ENCODE data around the gene ADAMTS5. TPM values are rescaled to one million over a fixed set of nuclear protein-coding genes. Genes with fewer than 3 reads are reported as not detected.

ADAMTS5 gene
- total and polyA plus RNA-seq, 4 experiments from 2014 or later, result not detected

- Mint-ChIP-seq H3K27ac (no peak overlapping the region), H3K27me3 (peaks cover 2 to 13% of the 10 kb centered on the region in 2 donors), H3K9me3 (peaks cover 0 to 2% (median 0%) of the 10 kb centered on the region in 8 donors), H3K4me3 (no peak overlapping the region), H3K4me1 (peaks cover 0 to 4% (median 1%) of the 10 kb centered on the region in 4 donors), H3K36me3 (no peaks in the 10 kb centered on the region)
- ChIA-PET POLR2A (ENCODE audit: partially characterized antibody) (no interaction called here), CTCF (ENCODE audit: partially characterized antibody) (no interaction called here)
- H3K27me3 ChIP-seq (ENCODE audit: insufficient read depth, low read length), result no peaks in the 10 kb centered on the region
- no peak overlapping the region for H3K4me3 ChIP-seq (ENCODE audit: low read length in 2 of 2)
- no peaks in the 10 kb centered on the region for H3K9me3 ChIP-seq (ENCODE audit: control insufficient read depth in 1 of 2, low read length in 2 of 2)
- H3K4me1 ChIP-seq (ENCODE audit: insufficient read depth, low read length), result no peaks in the 10 kb centered on the region
- intact Hi-C loops (cut with micrococcal nuclease), result no loop called here
- DNase-seq, result no peak
- H3K36me3 ChIP-seq (ENCODE audit: insufficient read depth, low read length), result no peaks in the 10 kb centered on the region
- H3K27ac ChIP-seq (ENCODE audit: low read depth, low read length), result no peak overlapping the region
Observed at GRCh38 chr21:26969971-26970725, 3.3 kb upstream of the ADAMTS5 start.

GRCh38 chr21:26966649-26967061 is 233 bp downstream of the ADAMTS5 start:
- Histone ChIP-seq H3K4me1 (ENCODE audit: insufficient read depth, low read length) (no peaks in the 10 kb centered on the region), H3K27me3 (ENCODE audit: insufficient read depth, low read length) (no peaks in the 10 kb centered on the region), H3K4me3 (ENCODE audit: low read length in 2 of 2) (no peak overlapping the region), H3K27ac (ENCODE audit: low read depth, low read length) (no peak overlapping the region), H3K36me3 (ENCODE audit: insufficient read depth, low read length) (no peaks in the 10 kb centered on the region), H3K9me3 (ENCODE audit: control insufficient read depth in 1 of 2, low read length in 2 of 2) (no peaks in the 10 kb centered on the region)
- Mint-ChIP-seq H3K4me3 (peak overlapping the region in 1 of 8 donors; percentile 39), H3K27me3 (peaks cover 7 to 15% of the 10 kb centered on the region in 2 donors), H3K9me3 (peaks cover 0 to 7% (median 0%) of the 10 kb centered on the region in 8 donors), H3K4me1 (peaks cover 0 to 4% (median 1%) of the 10 kb centered on the region in 4 donors), H3K27ac (no peak overlapping the region), H3K36me3 (no peaks in the 10 kb centered on the region)
- intact Hi-C loops (cut with micrococcal nuclease), result no loop called here
- no peak for DNase-seq
- ChIA-PET POLR2A (ENCODE audit: partially characterized antibody) (no interaction called here), CTCF (ENCODE audit: partially characterized antibody) (no interaction called here)

GRCh38 chr21:26965907-26966581 is 844 bp downstream of the ADAMTS5 start:
- no peak for DNase-seq
- CTCF ChIA-PET (ENCODE audit: partially characterized antibody), result no interaction called here
- intact Hi-C loops (cut with micrococcal nuclease), result no loop called here

GRCh38 chr21:26965040-26965906 is 1.6 kb downstream of the ADAMTS5 start:
- Histone ChIP-seq H3K36me3 (ENCODE audit: insufficient read depth, low read length) (no peaks in the 10 kb centered on the region), H3K4me3 (ENCODE audit: low read length in 2 of 2) (no peak overlapping the region), H3K4me1 (ENCODE audit: insufficient read depth, low read length) (no peaks in the 10 kb centered on the region), H3K9me3 (ENCODE audit: control insufficient read depth in 1 of 2, low read length in 2 of 2) (no peaks in the 10 kb centered on the region), H3K27ac (ENCODE audit: low read depth, low read length) (no peak overlapping the region), H3K27me3 (ENCODE audit: insufficient read depth, low read length) (no peaks in the 10 kb centered on the region)
- peaks cover 0 to 7% (median 0%) of the 10 kb centered on the region in 8 donors for H3K9me3 Mint-ChIP-seq
- no peak overlapping the region for H3K27ac Mint-ChIP-seq
- DNase-seq, result no peak
- peaks cover 0 to 4% (median 1%) of the 10 kb centered on the region in 4 donors for H3K4me1 Mint-ChIP-seq
- ChIA-PET POLR2A (ENCODE audit: partially characterized antibody) (no interaction called here), CTCF (ENCODE audit: partially characterized antibody) (no interaction called here)
- no peaks in the 10 kb centered on the region for H3K36me3 Mint-ChIP-seq
- H3K4me3 Mint-ChIP-seq, result peak overlapping the region in 1 of 8 donors; percentile 6
- peaks cover 5 to 12% of the 10 kb centered on the region in 2 donors for H3K27me3 Mint-ChIP-seq
- intact Hi-C loops (cut with micrococcal nuclease), result no loop called here

More at GRCh38 chr21:26965907-26966581, 844 bp downstream of the ADAMTS5 start:
- no peaks in the 10 kb centered on the region for H3K36me3 ChIP-seq (ENCODE audit: insufficient read depth, low read length)
- Mint-ChIP-seq H3K4me3 (no peak overlapping the region), H3K27ac (no peak overlapping the region), H3K27me3 (peaks cover 7 to 15% of the 10 kb centered on the region in 2 donors), H3K4me1 (peaks cover 0 to 4% (median 1%) of the 10 kb centered on the region in 4 donors), H3K9me3 (peaks cover 0 to 7% (median 0%) of the 10 kb centered on the region in 8 donors), H3K36me3 (no peaks in the 10 kb centered on the region)
- no peaks in the 10 kb centered on the region for H3K27me3 ChIP-seq (ENCODE audit: insufficient read depth, low read length)
- POLR2A ChIA-PET (ENCODE audit: partially characterized antibody), result no interaction called here
- H3K27ac ChIP-seq (ENCODE audit: low read depth, low read length), result no peak overlapping the region
- no peaks in the 10 kb centered on the region for H3K9me3 ChIP-seq (ENCODE audit: control insufficient read depth in 1 of 2, low read length in 2 of 2)
- no peaks in the 10 kb centered on the region for H3K4me1 ChIP-seq (ENCODE audit: insufficient read depth, low read length)
- H3K4me3 ChIP-seq (ENCODE audit: low read length in 2 of 2), result no peak overlapping the region

- no peak overlapping the region for H3K4me3 ChIP-seq (ENCODE audit: low read length in 2 of 2)
- H3K9me3 ChIP-seq (ENCODE audit: control insufficient read depth in 1 of 2, low read length in 2 of 2), result no peaks in the 10 kb centered on the region
- Mint-ChIP-seq H3K9me3 (peaks cover 0 to 7% (median 0%) of the 10 kb centered on the region in 8 donors), H3K27me3 (peaks cover 5 to 12% of the 10 kb centered on the region in 2 donors), H3K4me3 (no peak overlapping the region), H3K27ac (no peak overlapping the region), H3K36me3 (no peaks in the 10 kb centered on the region), H3K4me1 (peaks cover 0 to 4% (median 1%) of the 10 kb centered on the region in 4 donors)
- H3K27ac ChIP-seq (ENCODE audit: low read depth, low read length), result no peak overlapping the region
- no peaks in the 10 kb centered on the region for H3K4me1 ChIP-seq (ENCODE audit: insufficient read depth, low read length)
- DNase-seq, result no peak
- no peaks in the 10 kb centered on the region for H3K36me3 ChIP-seq (ENCODE audit: insufficient read depth, low read length)
- ChIA-PET CTCF (ENCODE audit: partially characterized antibody) (no interaction called here), POLR2A (ENCODE audit: partially characterized antibody) (no interaction called here)
- no peaks in the 10 kb centered on the region for H3K27me3 ChIP-seq (ENCODE audit: insufficient read depth, low read length)
- intact Hi-C loops (cut with micrococcal nuclease), result no loop called here
Observed at GRCh38 chr21:26964170-26964778, 2.6 kb downstream of the ADAMTS5 start.

- H3K27me3 Mint-ChIP-seq, result peaks cover 5 to 8% of the 10 kb centered on the region in 2 donors
- H3K4me3 Mint-ChIP-seq, result no peak overlapping the region
- H3K36me3 Mint-ChIP-seq, result no peaks in the 10 kb centered on the region
- H3K4me3 ChIP-seq (ENCODE audit: low read length in 2 of 2), result no peak overlapping the region
- no peaks in the 10 kb centered on the region for H3K36me3 ChIP-seq (ENCODE audit: insufficient read depth, low read length)
- CTCF ChIA-PET (ENCODE audit: partially characterized antibody), result no interaction called here
- POLR2A ChIA-PET (ENCODE audit: partially characterized antibody), result no interaction called here
- H3K27ac Mint-ChIP-seq, result no peak overlapping the region
- no peaks in the 10 kb centered on the region for H3K27me3 ChIP-seq (ENCODE audit: insufficient read depth, low read length)
- H3K4me1 ChIP-seq (ENCODE audit: insufficient read depth, low read length), result no peaks in the 10 kb centered on the region
- DNase-seq, result no peak
- intact Hi-C loops (cut with micrococcal nuclease), result no loop called here
- peaks cover 0 to 2% (median 0%) of the 10 kb centered on the region in 4 donors for H3K4me1 Mint-ChIP-seq
- no peaks in the 10 kb centered on the region for H3K9me3 ChIP-seq (ENCODE audit: control insufficient read depth in 1 of 2, low read length in 2 of 2)
- no peak overlapping the region for H3K27ac ChIP-seq (ENCODE audit: low read depth, low read length)
- peaks cover 0 to 7% (median 0%) of the 10 kb centered on the region in 8 donors for H3K9me3 Mint-ChIP-seq
Observed at GRCh38 chr21:26962621-26963181, 4.2 kb downstream of the ADAMTS5 start.
